Upper lobe of right lung (tissue), 1 donor: ENCODE data around the gene BBS10. TPM values are rescaled to one million over a fixed set of nuclear protein-coding genes. Genes with fewer than 3 reads are reported as not detected.

Source experiments
- ATAC-seq: fragments of 200-7000 bp; cut with Tn5 transposase; one replicate; pipeline ENCODE4 v1.9.1; 2020; ENCODE audit warnings: mild to moderate bottlenecking, moderate library complexity
- DNase-seq: peaks from one replicate; pipeline ENCODE4 v3.0.0-alpha.2; 2020
- H3K27ac ChIP-seq: fragments of 200-600 bp; one replicate; pipeline ENCODE4 v1.8.0; 2022
- H3K27me3 ChIP-seq: fragments of 200-600 bp; one replicate; pipeline ENCODE4 v1.8.0; 2022; ENCODE audit warnings: mild to moderate bottlenecking
- H3K36me3 ChIP-seq: fragments of 200-600 bp; one replicate; pipeline ENCODE4 v1.8.0; 2022
- H3K4me1 ChIP-seq: fragments of 200-600 bp; one replicate; pipeline ENCODE4 v1.8.0; 2022
- H3K4me3 ChIP-seq: fragments of 200-600 bp; one replicate; pipeline ENCODE4 v1.8.0; 2022; ENCODE audit warnings: mild to moderate bottlenecking
- H3K9me3 ChIP-seq: fragments of 200-600 bp; one replicate; pipeline ENCODE4 v1.8.0; 2022
- intact Hi-C: fragments of 100-400 bp; cut with DNase I; formaldehyde crosslinking; loops from one replicate; pipeline ENCODE4 v1.11.0; 2022
- total RNA-seq: library from RNA; stranded (reverse); fragmentation: NEBNext Ultra II Directional; extraction: Animal tissue kit (Norgen Biotek cat#: 25700); gene quantifications from one replicate; pipeline ENCODE4 v1.2.1, GENCODE V29; 2021
- TF ChIP-seq, protein P1 (sequence below): fragments of 200-600 bp; IDR thresholded peaks from one replicate; pipeline ENCODE4 v1.8.0; 2022; ENCODE audit warnings: antibody characterized with exemption
- donor health status: DM: no; HTN: yes; CAD: no; lungs with severe emphysema.

BBS10 gene
- total RNA-seq, 1 donor from 2014 or later: 14.5 TPM

DNA sequence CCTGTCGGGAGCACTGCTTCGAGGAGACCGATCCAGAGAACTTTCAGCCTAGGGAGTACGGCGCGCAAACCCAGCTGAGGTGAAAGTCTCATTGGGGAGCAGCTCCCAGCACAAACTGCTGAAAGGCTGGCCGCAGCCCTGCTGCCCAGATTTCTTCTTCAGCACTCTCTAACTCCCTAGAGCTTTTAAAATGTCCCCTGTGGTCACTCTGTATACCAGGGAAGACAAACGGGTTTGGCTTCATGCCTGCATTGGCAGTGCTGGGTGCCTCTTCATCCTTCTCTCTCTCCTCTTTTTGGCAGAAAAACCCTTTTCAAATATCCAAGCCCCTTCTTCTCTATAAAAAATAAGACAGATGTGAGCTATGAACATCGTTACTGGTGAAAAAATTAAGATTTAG is 34.9 kb downstream of the BBS10 start:
- Histone ChIP-seq H3K4me1 (no peaks in the 10 kb centered on the region), H3K36me3 (no peaks in the 10 kb centered on the region), H3K27me3 (no peaks in the 10 kb centered on the region), H3K4me3 (no peak overlapping the region), H3K9me3 (no peaks in the 10 kb centered on the region), H3K27ac (no peak overlapping the region)
- no peak for DNase-seq
- TF ChIP-seq, protein P1, sequence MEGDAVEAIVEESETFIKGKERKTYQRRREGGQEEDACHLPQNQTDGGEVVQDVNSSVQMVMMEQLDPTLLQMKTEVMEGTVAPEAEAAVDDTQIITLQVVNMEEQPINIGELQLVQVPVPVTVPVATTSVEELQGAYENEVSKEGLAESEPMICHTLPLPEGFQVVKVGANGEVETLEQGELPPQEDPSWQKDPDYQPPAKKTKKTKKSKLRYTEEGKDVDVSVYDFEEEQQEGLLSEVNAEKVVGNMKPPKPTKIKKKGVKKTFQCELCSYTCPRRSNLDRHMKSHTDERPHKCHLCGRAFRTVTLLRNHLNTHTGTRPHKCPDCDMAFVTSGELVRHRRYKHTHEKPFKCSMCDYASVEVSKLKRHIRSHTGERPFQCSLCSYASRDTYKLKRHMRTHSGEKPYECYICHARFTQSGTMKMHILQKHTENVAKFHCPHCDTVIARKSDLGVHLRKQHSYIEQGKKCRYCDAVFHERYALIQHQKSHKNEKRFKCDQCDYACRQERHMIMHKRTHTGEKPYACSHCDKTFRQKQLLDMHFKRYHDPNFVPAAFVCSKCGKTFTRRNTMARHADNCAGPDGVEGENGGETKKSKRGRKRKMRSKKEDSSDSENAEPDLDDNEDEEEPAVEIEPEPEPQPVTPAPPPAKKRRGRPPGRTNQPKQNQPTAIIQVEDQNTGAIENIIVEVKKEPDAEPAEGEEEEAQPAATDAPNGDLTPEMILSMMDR: no peak
- intact Hi-C loops: no loop called here
- no peak for ATAC-seq

DNA sequence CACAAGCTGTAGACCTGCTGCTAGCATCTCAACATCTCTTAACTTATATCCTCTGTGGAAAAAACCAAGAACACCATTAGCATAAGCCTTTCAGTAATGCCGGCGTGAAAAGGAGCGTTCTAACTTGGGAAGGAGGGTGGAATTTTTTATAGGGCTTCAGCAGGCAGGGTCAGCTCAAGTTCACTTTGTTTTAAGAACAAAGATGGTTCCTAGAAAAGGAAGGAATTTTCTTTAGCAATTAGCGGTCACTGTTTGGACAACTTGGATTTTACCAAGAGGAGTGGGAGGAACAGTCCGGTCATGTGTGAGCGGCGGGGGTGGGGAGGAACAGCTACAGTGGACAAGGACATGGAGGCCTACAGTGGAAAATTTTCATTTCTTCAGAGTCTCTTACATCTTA is 35.9 kb downstream of the BBS10 start:
- DNase-seq (peak; percentile 69), ATAC-seq (peak; percentile 65)
- Histone ChIP-seq H3K4me1 (no peaks in the 10 kb centered on the region), H3K9me3 (no peaks in the 10 kb centered on the region), H3K4me3 (no peak overlapping the region), H3K27me3 (no peaks in the 10 kb centered on the region), H3K27ac (no peak overlapping the region), H3K36me3 (no peaks in the 10 kb centered on the region)
- TF ChIP-seq, protein P1: no peak
- intact Hi-C loops: no loop called here

DNA sequence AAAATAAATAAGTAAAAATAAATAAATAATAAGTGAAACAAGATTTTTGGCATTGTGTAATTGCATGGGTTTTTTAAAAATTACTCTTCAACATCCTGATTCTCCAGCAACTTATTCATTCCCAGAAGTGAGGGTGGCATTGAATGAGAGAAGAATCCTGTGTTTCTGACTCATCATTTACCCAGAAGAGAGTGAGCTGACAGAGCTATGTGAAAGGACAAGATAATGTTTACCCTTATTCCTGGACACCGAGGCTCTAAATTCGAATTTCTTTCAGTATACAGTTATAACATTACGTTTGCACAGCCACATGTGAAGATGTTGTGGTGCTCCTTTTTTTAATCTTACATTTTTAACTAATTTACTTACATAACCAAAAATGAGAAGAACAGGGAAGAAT is 36.4 kb downstream of the BBS10 start:
- Histone ChIP-seq H3K4me1 (no peaks in the 10 kb centered on the region), H3K4me3 (no peak overlapping the region), H3K36me3 (no peaks in the 10 kb centered on the region), H3K27ac (no peak overlapping the region), H3K9me3 (no peaks in the 10 kb centered on the region), H3K27me3 (no peaks in the 10 kb centered on the region)
- TF ChIP-seq, protein P1: no peak
- no peak for DNase-seq
- ATAC-seq: no peak
- intact Hi-C loops: no loop called here

- DNase-seq (no peak), ATAC-seq (peak; percentile 49)
- intact Hi-C loops: no loop called here
- TF ChIP-seq, protein P1: no peak
- Histone ChIP-seq H3K9me3 (no peaks in the 10 kb centered on the region), H3K27ac (no peak overlapping the region), H3K27me3 (no peaks in the 10 kb centered on the region), H3K4me1 (no peaks in the 10 kb centered on the region), H3K4me3 (no peak overlapping the region), H3K36me3 (no peaks in the 10 kb centered on the region)
Measured at GRCh38 chr12:76310110-76310509, 38.1 kb downstream of the BBS10 start.

DNA sequence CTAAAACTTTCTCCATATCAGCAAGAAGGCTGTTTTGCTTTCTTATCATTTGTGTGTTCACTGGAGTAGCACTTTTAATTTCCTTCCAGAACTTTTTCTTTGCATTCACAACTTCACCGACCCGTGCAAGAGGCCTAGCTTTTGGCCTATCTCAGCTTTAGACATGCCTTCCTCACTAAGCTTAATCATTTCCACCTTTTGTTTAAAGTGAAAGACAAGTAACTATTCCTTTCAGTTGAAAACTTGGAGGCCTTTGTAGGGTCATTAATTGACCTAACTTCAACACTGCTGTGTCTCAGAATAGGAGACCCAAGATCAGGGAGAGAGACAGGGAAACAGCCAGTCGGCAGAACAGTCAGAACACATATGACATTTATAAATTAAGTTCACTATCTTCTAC is 39.3 kb downstream of the BBS10 start:
- no peak overlapping the region for H3K4me3 ChIP-seq
- DNase-seq (no peak), ATAC-seq (no peak)

DNA sequence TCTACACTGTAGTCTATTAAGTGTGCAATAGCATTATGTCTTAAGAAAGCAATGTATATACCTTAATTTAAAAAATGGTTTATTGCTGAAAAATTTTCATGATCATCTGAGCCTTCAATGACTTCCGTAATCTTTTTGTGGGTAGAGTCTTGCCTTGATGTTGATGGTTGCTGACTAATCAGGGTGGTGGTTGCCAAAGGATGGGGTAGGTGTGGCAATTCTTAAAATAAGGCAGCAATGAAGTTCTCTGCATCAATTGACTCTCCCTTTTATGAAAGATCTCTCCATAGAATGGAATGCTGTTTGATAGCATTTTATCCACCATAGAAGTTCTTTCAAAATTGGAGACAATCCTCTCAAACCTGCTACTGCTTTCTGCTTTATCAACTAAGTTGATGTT is 41.1 kb downstream of the BBS10 start:
- no peaks in the 10 kb centered on the region for H3K27me3 ChIP-seq
- H3K4me1 ChIP-seq: no peaks in the 10 kb centered on the region
- ATAC-seq: no peak
- intact Hi-C loops: no loop called here
- TF ChIP-seq, protein P1: no peak
- no peaks in the 10 kb centered on the region for H3K36me3 ChIP-seq
- H3K27ac ChIP-seq: no peak overlapping the region
- no peak for DNase-seq
- no peaks in the 10 kb centered on the region for H3K9me3 ChIP-seq
- no peak overlapping the region for H3K4me3 ChIP-seq

More for the DNA sequence above, 39.3 kb downstream of the BBS10 start:
- Histone ChIP-seq H3K27ac (no peak overlapping the region), H3K4me1 (no peaks in the 10 kb centered on the region), H3K9me3 (no peaks in the 10 kb centered on the region), H3K36me3 (no peaks in the 10 kb centered on the region), H3K27me3 (no peaks in the 10 kb centered on the region)
- intact Hi-C loops: no loop called here
- TF ChIP-seq, protein P1: no peak
